ENCODE results near the gene CEACAM6. TPM values are rescaled to one million over a fixed set of nuclear protein-coding genes. Genes with fewer than 3 reads are reported as not detected.
"Not testable (repeated sequence)": the region's sequence is repeated elsewhere in the genome, so short reads cannot be mapped to it uniquely, and the experiment has no call there.

The CEACAM6 gene
- total RNA-seq, 4 donors from 2014 or later, result 0.53 TPM; not detected in 3

GRCh38 chr19:41708481-41708880 lies 46.8 kb upstream of the CEACAM6 start, which contains the start of gene CEACAM5:
CEACAM5 (plus strand) TSS chr19:41708626; CDS start chr19:41708732, 106 bp downstream.
- no peak for DNase-seq
- ATAC-seq, result no peak
- in situ Hi-C loops (cut with MboI; ENCODE audit: low sequenced_read_pairs in 4 of 4) (no loop called here), intact Hi-C loops (cut with DNase I; ENCODE audit: low total_unique reads) (no loop called here)
- H3K4me1 ChIP-seq, result no peaks in the 10 kb centered on the region
- H3K27ac ChIP-seq, result no peak within 1 kb of the TSS
- peaks cover 0 to 6% (median 0%) of the 10 kb centered on the region in 3 donors for H3K27me3 ChIP-seq
- no peaks in the 10 kb centered on the region for H3K36me3 ChIP-seq
- H3K4me3 ChIP-seq, result no peak within 1 kb of the TSS
- no peaks in the 10 kb centered on the region for H3K9me3 ChIP-seq
- TF ChIP-seq POLR2A (IDR thresholded peaks at IDR 0.05) (no peak), CTCF (IDR thresholded peaks at IDR 0.05 in 4 of 5, conservative IDR thresholded peaks at IDR 0.05 in 1 of 5) (no peak)

GRCh38 chr19:41709516-41709915 lies 45.8 kb upstream of the CEACAM6 start:
- H3K27ac ChIP-seq; DNase-seq; H3K4me3 ChIP-seq; H3K4me1 ChIP-seq; H3K27me3 ChIP-seq; H3K9me3 ChIP-seq; H3K36me3 ChIP-seq; intact Hi-C loops (cut with DNase I; ENCODE audit: low total_unique reads); ATAC-seq; in situ Hi-C loops (cut with MboI; ENCODE audit: low sequenced_read_pairs in 4 of 4): not testable (repeated sequence)

- intact Hi-C loops (cut with DNase I; ENCODE audit: low total_unique reads) (no loop called here), in situ Hi-C loops (cut with MboI; ENCODE audit: low sequenced_read_pairs in 4 of 4) (no loop called here)
- no peak for DNase-seq
- H3K27ac ChIP-seq, result no peak overlapping the region
- peaks cover 0 to 6% (median 0%) of the 10 kb centered on the region in 3 donors for H3K27me3 ChIP-seq
- no peak overlapping the region for H3K4me3 ChIP-seq
- no peaks in the 10 kb centered on the region for H3K36me3 ChIP-seq
- no peaks in the 10 kb centered on the region for H3K4me1 ChIP-seq
- TF ChIP-seq POLR2A (IDR thresholded peaks at IDR 0.05) (no peak), CTCF (IDR thresholded peaks at IDR 0.05 in 4 of 5, conservative IDR thresholded peaks at IDR 0.05 in 1 of 5) (no peak)
- no peaks in the 10 kb centered on the region for H3K9me3 ChIP-seq
- no peak for ATAC-seq
Measured at GRCh38 chr19:41709951-41710645, 45.2 kb upstream of the CEACAM6 start.

GRCh38 chr19:41711376-41712261 lies 43.7 kb upstream of the CEACAM6 start:
- DNase-seq (no peak), ATAC-seq (no peak)
- in situ Hi-C loops (cut with MboI; ENCODE audit: low sequenced_read_pairs in 4 of 4), result no loop called here
- Histone ChIP-seq H3K27me3 (peaks cover 0 to 6% (median 0%) of the 10 kb centered on the region in 3 donors), H3K9me3 (no peaks in the 10 kb centered on the region), H3K27ac (no peak overlapping the region), H3K36me3 (no peaks in the 10 kb centered on the region), H3K4me3 (no peak overlapping the region), H3K4me1 (no peaks in the 10 kb centered on the region)
- TF ChIP-seq CTCF (IDR thresholded peaks at IDR 0.05 in 4 of 5, conservative IDR thresholded peaks at IDR 0.05 in 1 of 5), result no peak
- no peak for TF ChIP-seq POLR2A (IDR thresholded peaks at IDR 0.05)
- intact Hi-C loops (cut with DNase I; ENCODE audit: low total_unique reads), result no loop called here

GRCh38 chr19:41714598-41714997 lies 40.7 kb upstream of the CEACAM6 start:
- TF ChIP-seq CTCF (IDR thresholded peaks at IDR 0.05 in 4 of 5, conservative IDR thresholded peaks at IDR 0.05 in 1 of 5), result no peak
- no peak for TF ChIP-seq POLR2A (IDR thresholded peaks at IDR 0.05)
- no peak for ATAC-seq
- no peaks in the 10 kb centered on the region for H3K27me3 ChIP-seq
- in situ Hi-C loops (cut with MboI; ENCODE audit: low sequenced_read_pairs in 4 of 4), result no loop called here
- DNase-seq, result no peak
- H3K4me3 ChIP-seq, result no peak overlapping the region
- intact Hi-C loops (cut with DNase I; ENCODE audit: low total_unique reads), result no loop called here
- no peaks in the 10 kb centered on the region for H3K4me1 ChIP-seq
- H3K9me3 ChIP-seq, result no peaks in the 10 kb centered on the region
- H3K36me3 ChIP-seq, result no peaks in the 10 kb centered on the region
- H3K27ac ChIP-seq, result no peak overlapping the region
